Measurements from ENCODE around the gene ST6GALNAC6.
"Not testable (repeated sequence)": the region's sequence is repeated elsewhere in the genome, so short reads cannot be mapped to it uniquely, and the experiment has no call there.

ST6GALNAC6 gene

GRCh38 chr9:127887792-127888191, 11.6 kb downstream of the ST6GALNAC6 start:
- no peak overlapping the region for H3K27ac ChIP-seq
- TF ChIP-seq CTCF (IDR thresholded peaks at IDR 0.05) (no peak), ZFX (IDR thresholded peaks at IDR 0.05; ENCODE audit: borderline replicate concordance) (no peak)

GRCh38 chr9:127886401-127886972, 12.9 kb downstream of the ST6GALNAC6 start:
- no peak overlapping the region for H3K27ac ChIP-seq
- TF ChIP-seq ZFX (IDR thresholded peaks at IDR 0.05; ENCODE audit: borderline replicate concordance) (no peak), CTCF (IDR thresholded peaks at IDR 0.05) (no peak)

- no peak overlapping the region for H3K27ac ChIP-seq
- TF ChIP-seq ZFX (IDR thresholded peaks at IDR 0.05; ENCODE audit: borderline replicate concordance) (no peak), CTCF (IDR thresholded peaks at IDR 0.05) (no peak)
These were observed 13.7 kb downstream of the ST6GALNAC6 start for GRCh38 chr9:127885508-127886281.

- H3K27ac ChIP-seq = no peak overlapping the region
- no peak for TF ChIP-seq ZFX (IDR thresholded peaks at IDR 0.05; ENCODE audit: borderline replicate concordance)
- TF ChIP-seq CTCF (IDR thresholded peaks at IDR 0.05) = no peak
These were observed 14.4 kb downstream of the ST6GALNAC6 start for GRCh38 chr9:127884976-127885490.

GRCh38 chr9:127884427-127884911, 14.9 kb downstream of the ST6GALNAC6 start:
- H3K27ac ChIP-seq = no peak overlapping the region
- TF ChIP-seq CTCF (IDR thresholded peaks at IDR 0.05) (no peak), ZFX (IDR thresholded peaks at IDR 0.05; ENCODE audit: borderline replicate concordance) (no peak)

GRCh38 chr9:127883959-127884358, 15.4 kb downstream of the ST6GALNAC6 start:
- H3K27ac ChIP-seq = no peak overlapping the region
- TF ChIP-seq CTCF (IDR thresholded peaks at IDR 0.05) (no peak), ZFX (IDR thresholded peaks at IDR 0.05; ENCODE audit: borderline replicate concordance) (no peak)

GRCh38 chr9:127881715-127882114, 17.7 kb downstream of the ST6GALNAC6 start:
- H3K27ac ChIP-seq = not testable (repeated sequence)

All from 22Rv1 (cell line).